ENCODE measurements around the gene HTT.

Gene HTT

GRCh38 chr4:3205995-3206394 is 131.5 kb downstream of the HTT start:
- no peak for DNase-seq

GRCh38 chr4:3206439-3207100 is 132.1 kb downstream of the HTT start:
- DNase-seq, result no peak

- DNase-seq, result no peak
These were observed 133.1 kb downstream of the HTT start for GRCh38 chr4:3207531-3208037.

- DNase-seq, result no peak
These were observed 134.3 kb downstream of the HTT start for GRCh38 chr4:3208826-3209225.

- DNase-seq, result no peak
These were observed 135.3 kb downstream of the HTT start for GRCh38 chr4:3209551-3210325.

GRCh38 chr4:3210467-3210866 is 136.0 kb downstream of the HTT start:
- no peak for DNase-seq

GRCh38 chr4:3211866-3212265 is 137.4 kb downstream of the HTT start:
- no peak for DNase-seq

GRCh38 chr4:3212391-3213105 is 138.1 kb downstream of the HTT start:
- DNase-seq, result no peak

- no peak for DNase-seq
These were observed 138.6 kb downstream of the HTT start for GRCh38 chr4:3213106-3213425.

GRCh38 chr4:3213661-3214250 is 139.3 kb downstream of the HTT start:
- no peak for DNase-seq

GRCh38 chr4:3215256-3215655 is 140.8 kb downstream of the HTT start:
- DNase-seq, result no peak

- no peak for DNase-seq
These were observed 141.3 kb downstream of the HTT start for GRCh38 chr4:3215733-3216132.

GRCh38 chr4:3217266-3217665 is 142.8 kb downstream of the HTT start:
- DNase-seq, result no peak

- DNase-seq, result no peak
These were observed 143.3 kb downstream of the HTT start for GRCh38 chr4:3217771-3218170.

- no peak for DNase-seq
These were observed 144.6 kb downstream of the HTT start for GRCh38 chr4:3218824-3219760.

- no peak for DNase-seq
These were observed 145.4 kb downstream of the HTT start for GRCh38 chr4:3219761-3220475.

GRCh38 chr4:3220476-3221183 is 146.1 kb downstream of the HTT start:
- no peak for DNase-seq

GRCh38 chr4:3221184-3221494 is 146.7 kb downstream of the HTT start:
- no peak for DNase-seq

- DNase-seq, result no peak
These were observed 147.5 kb downstream of the HTT start for GRCh38 chr4:3221996-3222395.

- no peak for DNase-seq
These were observed 148.9 kb downstream of the HTT start for GRCh38 chr4:3223346-3223745.
